Lower lobe of right lung (tissue), 2 donors: Measurements from ENCODE around the gene NXT1. TPM values are rescaled to one million over a fixed set of nuclear protein-coding genes. Genes with fewer than 3 reads are reported as not detected.
"Not testable (repeated sequence)": the region's sequence is repeated elsewhere in the genome, so short reads cannot be mapped to it uniquely, and the experiment has no call there.

Source experiments
- ATAC-seq, 2 donors: fragments of 200-7000 bp; cut with Tn5 transposase; one replicate each; pipeline ENCODE4 v1.9.1; 2020 to 2022; ENCODE audit warnings: mild to moderate bottlenecking in 2 of 2, moderate library complexity in 2 of 2
- DNase-seq: peaks from one replicate; pipeline ENCODE4 v3.0.0-alpha.2; 2020
- H3K27ac ChIP-seq: fragments of 200-600 bp; one replicate; pipeline ENCODE4 v1.8.0; 2022
- H3K27me3 ChIP-seq: fragments of 200-600 bp; one replicate; pipeline ENCODE4 v1.8.0; 2022; ENCODE audit warnings: low read depth
- H3K36me3 ChIP-seq: fragments of 200-600 bp; one replicate; pipeline ENCODE4 v1.8.0; 2022; ENCODE audit warnings: mild to moderate bottlenecking
- H3K4me1 ChIP-seq: fragments of 200-600 bp; one replicate; pipeline ENCODE4 v1.8.0; 2022
- H3K4me3 ChIP-seq: fragments of 200-600 bp; one replicate; pipeline ENCODE4 v1.8.0; 2022; ENCODE audit warnings: mild to moderate bottlenecking
- H3K9me3 ChIP-seq: fragments of 200-600 bp; one replicate; pipeline ENCODE4 v1.8.0; 2022
- CTCF ChIP-seq: fragments of 200-600 bp; IDR thresholded peaks from one replicate; pipeline ENCODE4 v1.8.0; 2022; ENCODE audit warnings: antibody characterized with exemption, mild to moderate bottlenecking
- intact Hi-C: fragments of 100-400 bp; cut with DNase I; formaldehyde crosslinking; loops from one replicate; pipeline ENCODE4 v1.11.0; 2022
- total RNA-seq: library from RNA; stranded (reverse); fragmentation: NEBNext Ultra II Directional; extraction: Animal tissue kit (Norgen Biotek cat#: 25700); gene quantifications from one replicate; pipeline ENCODE4 v1.2.1, GENCODE V29; 2021
- donor health status: DM: no; HTN: yes; CAD: no; lungs with severe emphysema.

NXT1 gene
- total RNA-seq, 1 donor from 2014 or later = 14.8 TPM

DNA sequence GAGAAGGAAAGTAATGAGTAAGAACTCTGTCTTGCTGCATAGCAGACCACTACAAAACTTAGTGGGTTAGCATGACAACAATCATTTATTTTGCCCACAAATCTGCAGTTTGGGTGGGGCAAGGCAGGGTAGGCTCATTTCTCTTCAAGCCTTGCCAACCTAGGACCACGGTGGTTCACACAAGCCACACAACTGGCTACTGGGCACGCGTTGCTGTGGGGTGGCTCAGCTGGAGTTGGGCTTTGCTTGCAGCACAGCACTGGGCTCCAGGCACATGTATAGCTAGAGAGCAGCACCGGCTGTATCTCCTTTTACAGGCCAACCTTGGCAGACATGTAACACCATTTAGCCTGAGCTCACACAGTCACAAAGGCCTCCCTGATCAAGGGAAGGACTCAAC lies 4.6 kb upstream of the NXT1 start:
- Histone ChIP-seq H3K27ac (no peak overlapping the region), H3K9me3 (no peaks in the 10 kb centered on the region), H3K4me1 (peaks cover 12% of the 10 kb centered on the region), H3K4me3 (no peak overlapping the region), H3K27me3 (no peaks in the 10 kb centered on the region), H3K36me3 (no peaks in the 10 kb centered on the region)
- no peak for TF ChIP-seq CTCF
- no peak for ATAC-seq
- no peak for DNase-seq
- intact Hi-C loops = no loop called here

- intact Hi-C loops = no loop called here
- Histone ChIP-seq H3K27ac (no peak overlapping the region), H3K36me3 (no peaks in the 10 kb centered on the region), H3K4me3 (no peak overlapping the region), H3K4me1 (peaks cover 27% of the 10 kb centered on the region), H3K27me3 (no peaks in the 10 kb centered on the region), H3K9me3 (no peaks in the 10 kb centered on the region)
- no peak for DNase-seq
- no peak for TF ChIP-seq CTCF
- no peak for ATAC-seq
Measured at GRCh38 chr20:23347791-23348190, 2.8 kb upstream of the NXT1 start.

- H3K9me3 ChIP-seq, intact Hi-C loops, ATAC-seq, DNase-seq, H3K4me3 ChIP-seq, H3K27me3 ChIP-seq, H3K36me3 ChIP-seq: not testable (repeated sequence)
- H3K27ac ChIP-seq = peak overlapping the region; percentile 97
- H3K4me1 ChIP-seq = peaks cover 27% of the 10 kb centered on the region
Measured at GRCh38 chr20:23348510-23348909, 2.1 kb upstream of the NXT1 start.

DNA sequence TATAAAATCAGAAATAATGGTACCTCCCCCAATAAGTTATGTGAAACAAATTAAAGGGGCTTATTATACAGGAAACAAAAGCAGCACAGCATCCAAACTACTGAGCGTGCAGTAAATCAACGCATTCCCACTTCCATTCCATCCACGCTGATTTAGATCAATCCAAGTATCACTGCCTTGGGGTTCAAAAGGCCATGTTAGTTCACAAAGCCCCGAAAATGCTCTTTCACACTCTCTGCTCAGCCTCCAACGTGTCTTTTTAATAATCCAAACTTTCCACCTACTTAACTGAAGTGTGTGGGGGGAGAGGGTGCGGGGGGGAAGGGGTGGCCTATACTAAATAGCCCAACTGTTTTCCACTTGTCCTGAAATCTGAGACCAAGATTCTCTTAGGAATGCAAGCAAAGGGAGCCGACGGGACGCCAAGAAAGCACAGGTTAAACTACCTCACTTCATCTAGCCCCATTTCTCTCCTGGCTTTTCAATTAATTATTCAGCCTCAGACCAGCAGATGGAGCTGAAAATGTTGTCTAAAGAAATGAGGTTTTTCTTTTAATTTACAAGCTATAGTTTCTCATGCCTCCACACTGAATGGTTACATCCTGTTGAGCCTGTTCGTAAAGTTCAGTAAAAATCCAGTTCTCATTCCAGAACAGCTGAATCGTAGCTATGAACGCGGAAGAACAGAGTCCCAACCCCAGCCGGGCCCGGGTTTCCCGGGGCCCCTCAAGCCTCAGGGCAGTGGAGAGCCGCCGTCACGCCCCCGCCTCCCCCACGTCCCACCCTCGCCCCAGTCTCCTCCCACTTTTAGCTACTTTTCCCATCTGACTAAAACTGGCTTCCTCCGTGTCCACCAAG lies 1.0 kb upstream of the NXT1 start:
- H3K36me3 ChIP-seq = peaks cover 12% of the 10 kb centered on the region
- peak overlapping the region; percentile 97 for H3K27ac ChIP-seq
- ATAC-seq (peak; percentile 87 to 88), DNase-seq (no peak)
- H3K27me3 ChIP-seq = no peaks in the 10 kb centered on the region
- H3K4me3 ChIP-seq = peak overlapping the region; percentile 90
- peak; percentile 38 for TF ChIP-seq CTCF
- H3K4me1 ChIP-seq = peaks cover 27% of the 10 kb centered on the region
- no peaks in the 10 kb centered on the region for H3K9me3 ChIP-seq
- intact Hi-C loops = no loop called here

GRCh38 chr20:23350904-23351838 lies 580 bp downstream of the NXT1 start:
- H3K27me3 ChIP-seq = no peaks in the 10 kb centered on the region
- peaks cover 27% of the 10 kb centered on the region for H3K4me1 ChIP-seq
- peak; percentile 38 to 39 for ATAC-seq
- DNase-seq = peak; percentile 70
- no peak for TF ChIP-seq CTCF
- intact Hi-C loops = no loop called here
- H3K36me3 ChIP-seq = peaks cover 23% of the 10 kb centered on the region
- H3K4me3 ChIP-seq = peak overlapping the region; percentile 90
- peak overlapping the region; percentile 97 for H3K27ac ChIP-seq
- no peaks in the 10 kb centered on the region for H3K9me3 ChIP-seq
